ENCODE data around the gene MTMR3. TPM values are rescaled to one million over a fixed set of nuclear protein-coding genes. Genes with fewer than 3 reads are reported as not detected.

The MTMR3 gene
- total RNA-seq, 4 donors from 2014 or later = 36.6 to 42.1 (median 37.1) TPM

DNA sequence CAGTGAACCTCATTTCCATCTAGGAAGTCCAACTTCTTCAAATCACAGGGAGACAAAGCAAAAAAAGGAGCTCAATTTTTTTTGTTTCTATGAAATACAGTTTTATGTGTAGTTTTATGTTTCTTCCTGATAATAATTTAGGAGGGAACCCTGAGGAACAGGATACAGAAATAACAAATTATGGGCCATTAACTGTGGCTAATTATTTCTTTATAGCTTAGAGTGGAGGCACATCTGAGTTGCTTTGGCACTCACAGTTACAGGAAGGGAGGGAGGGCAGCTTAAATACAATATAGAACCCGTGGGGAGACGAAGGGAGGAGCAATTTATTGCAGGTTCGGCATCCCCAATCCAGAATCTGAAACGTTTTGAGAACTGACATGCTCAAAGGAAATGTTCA, 160.2 kb downstream of the MTMR3 start:
- no peak overlapping the region for H3K27ac ChIP-seq
- TF ChIP-seq, protein P1, sequence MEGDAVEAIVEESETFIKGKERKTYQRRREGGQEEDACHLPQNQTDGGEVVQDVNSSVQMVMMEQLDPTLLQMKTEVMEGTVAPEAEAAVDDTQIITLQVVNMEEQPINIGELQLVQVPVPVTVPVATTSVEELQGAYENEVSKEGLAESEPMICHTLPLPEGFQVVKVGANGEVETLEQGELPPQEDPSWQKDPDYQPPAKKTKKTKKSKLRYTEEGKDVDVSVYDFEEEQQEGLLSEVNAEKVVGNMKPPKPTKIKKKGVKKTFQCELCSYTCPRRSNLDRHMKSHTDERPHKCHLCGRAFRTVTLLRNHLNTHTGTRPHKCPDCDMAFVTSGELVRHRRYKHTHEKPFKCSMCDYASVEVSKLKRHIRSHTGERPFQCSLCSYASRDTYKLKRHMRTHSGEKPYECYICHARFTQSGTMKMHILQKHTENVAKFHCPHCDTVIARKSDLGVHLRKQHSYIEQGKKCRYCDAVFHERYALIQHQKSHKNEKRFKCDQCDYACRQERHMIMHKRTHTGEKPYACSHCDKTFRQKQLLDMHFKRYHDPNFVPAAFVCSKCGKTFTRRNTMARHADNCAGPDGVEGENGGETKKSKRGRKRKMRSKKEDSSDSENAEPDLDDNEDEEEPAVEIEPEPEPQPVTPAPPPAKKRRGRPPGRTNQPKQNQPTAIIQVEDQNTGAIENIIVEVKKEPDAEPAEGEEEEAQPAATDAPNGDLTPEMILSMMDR (IDR thresholded peaks at IDR 0.05 in 4 of 5, conservative IDR thresholded peaks at IDR 0.05 in 1 of 5) = no peak
- no peak for TF ChIP-seq POLR2A (IDR thresholded peaks at IDR 0.05)
- no peak for DNase-seq
- no peaks in the 10 kb centered on the region for H3K9me3 ChIP-seq
- H3K4me3 ChIP-seq = no peak overlapping the region
- no peak for ATAC-seq
- intact Hi-C loops (cut with DNase I; ENCODE audit: low total_unique reads) (no loop called here), in situ Hi-C loops (cut with MboI; ENCODE audit: low sequenced_read_pairs in 4 of 4) (no loop called here)
- no peaks in the 10 kb centered on the region for H3K36me3 ChIP-seq
- H3K4me1 ChIP-seq = no peaks in the 10 kb centered on the region
- H3K27me3 ChIP-seq = no peaks in the 10 kb centered on the region

DNA sequence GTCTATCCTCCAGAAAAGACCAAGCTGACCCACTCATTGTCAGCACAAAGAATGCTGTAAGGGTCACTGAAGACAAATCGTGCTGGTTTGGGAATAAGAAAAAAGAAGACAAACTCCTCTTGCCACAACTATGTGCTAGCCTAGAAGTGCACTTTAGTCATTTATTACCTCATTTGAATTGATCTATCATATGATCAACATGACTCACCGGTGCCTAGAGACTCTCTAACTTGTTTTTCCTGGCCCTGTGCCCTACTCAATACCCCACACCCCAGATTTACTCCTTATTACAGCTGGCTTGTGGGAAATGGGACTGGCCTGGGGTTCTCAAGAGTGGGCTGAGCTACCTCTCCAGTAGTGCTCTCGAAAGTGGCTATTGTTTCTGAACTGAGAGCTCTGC, 161.4 kb downstream of the MTMR3 start:
- intact Hi-C loops (cut with DNase I; ENCODE audit: low total_unique reads) = no loop called here
- DNase-seq (no peak), ATAC-seq (peak in 1 of 2 donors; percentile 23)

DNA sequence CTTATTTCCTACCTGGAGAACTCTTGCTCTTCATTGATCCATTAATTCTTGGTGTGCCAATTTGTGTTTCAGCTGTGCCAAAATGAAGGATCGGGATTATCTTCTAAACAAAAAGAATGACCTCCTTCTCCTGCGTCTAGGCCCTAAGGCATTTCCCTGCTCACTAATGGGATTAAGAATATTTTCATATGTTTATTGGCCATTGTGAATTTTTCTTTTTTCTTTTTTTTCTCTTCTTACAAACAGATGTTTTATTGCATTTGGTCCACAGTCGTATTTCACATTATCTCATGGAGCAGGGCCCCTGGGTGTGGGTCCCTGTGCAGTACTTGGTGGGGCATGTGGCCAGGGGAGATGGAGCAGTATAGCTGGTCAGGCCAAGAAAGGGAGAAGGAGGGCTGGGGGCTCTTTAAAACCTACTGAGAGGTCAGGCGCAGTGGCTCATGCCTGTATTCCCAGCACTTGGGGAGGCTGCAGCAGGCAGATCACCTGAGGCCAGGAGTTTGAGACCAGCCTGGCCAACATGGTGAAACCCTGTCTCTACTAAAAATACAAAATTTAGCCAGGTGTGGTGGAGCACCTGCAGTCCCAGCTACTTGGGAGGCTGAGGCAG, 162.0 kb downstream of the MTMR3 start:
- ATAC-seq (no peak), DNase-seq (no peak)
- intact Hi-C loops (cut with DNase I; ENCODE audit: low total_unique reads) = no loop called here
- Histone ChIP-seq H3K4me3 (no peak overlapping the region), H3K27ac (no peak overlapping the region), H3K36me3 (no peaks in the 10 kb centered on the region), H3K9me3 (no peaks in the 10 kb centered on the region), H3K4me1 (no peaks in the 10 kb centered on the region), H3K27me3 (no peaks in the 10 kb centered on the region)
- TF ChIP-seq, protein P1 (IDR thresholded peaks at IDR 0.05 in 4 of 5, conservative IDR thresholded peaks at IDR 0.05 in 1 of 5) = no peak
- no peak for TF ChIP-seq POLR2A (IDR thresholded peaks at IDR 0.05)
- in situ Hi-C loops (cut with MboI; ENCODE audit: low sequenced_read_pairs in 4 of 4) = no loop called here

More for the DNA sequence above, 161.4 kb downstream of the MTMR3 start:
- in situ Hi-C loops (cut with MboI; ENCODE audit: low sequenced_read_pairs in 4 of 4) = no loop called here
- no peaks in the 10 kb centered on the region for H3K27me3 ChIP-seq
- H3K4me3 ChIP-seq = no peak overlapping the region
- TF ChIP-seq POLR2A (IDR thresholded peaks at IDR 0.05) = no peak
- no peaks in the 10 kb centered on the region for H3K4me1 ChIP-seq
- no peak overlapping the region for H3K27ac ChIP-seq
- no peaks in the 10 kb centered on the region for H3K9me3 ChIP-seq
- H3K36me3 ChIP-seq = no peaks in the 10 kb centered on the region

DNA sequence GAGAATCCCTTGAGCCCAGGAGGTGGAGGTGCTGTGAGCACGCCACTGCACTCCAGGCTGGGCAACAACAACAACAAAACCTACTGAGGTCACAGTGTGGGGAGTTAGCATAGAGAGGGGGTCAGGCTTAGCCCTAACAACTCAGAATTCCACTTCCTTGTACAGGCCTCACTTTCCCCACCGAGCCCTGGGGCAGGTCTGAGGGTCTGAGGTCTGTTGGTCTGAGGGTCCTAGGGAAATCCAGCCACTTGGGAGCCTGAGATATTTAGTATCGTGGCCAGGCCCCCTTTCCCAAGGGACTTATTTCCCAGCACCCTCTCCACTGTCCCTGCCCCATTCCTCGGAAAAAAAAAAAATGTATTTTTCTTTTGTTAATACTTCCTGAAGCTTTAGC, 162.5 kb downstream of the MTMR3 start:
- no peaks in the 10 kb centered on the region for H3K4me1 ChIP-seq
- no peaks in the 10 kb centered on the region for H3K9me3 ChIP-seq
- H3K4me3 ChIP-seq = no peak overlapping the region
- no peak overlapping the region for H3K27ac ChIP-seq
- no peak for TF ChIP-seq POLR2A (IDR thresholded peaks at IDR 0.05)
- TF ChIP-seq, protein P1 (IDR thresholded peaks at IDR 0.05 in 4 of 5, conservative IDR thresholded peaks at IDR 0.05 in 1 of 5) = no peak
- H3K36me3 ChIP-seq = no peaks in the 10 kb centered on the region
- DNase-seq = no peak
- no peak for ATAC-seq
- in situ Hi-C loops (cut with MboI; ENCODE audit: low sequenced_read_pairs in 4 of 4) (no loop called here), intact Hi-C loops (cut with DNase I; ENCODE audit: low total_unique reads) (no loop called here)
- H3K27me3 ChIP-seq = no peaks in the 10 kb centered on the region

DNA sequence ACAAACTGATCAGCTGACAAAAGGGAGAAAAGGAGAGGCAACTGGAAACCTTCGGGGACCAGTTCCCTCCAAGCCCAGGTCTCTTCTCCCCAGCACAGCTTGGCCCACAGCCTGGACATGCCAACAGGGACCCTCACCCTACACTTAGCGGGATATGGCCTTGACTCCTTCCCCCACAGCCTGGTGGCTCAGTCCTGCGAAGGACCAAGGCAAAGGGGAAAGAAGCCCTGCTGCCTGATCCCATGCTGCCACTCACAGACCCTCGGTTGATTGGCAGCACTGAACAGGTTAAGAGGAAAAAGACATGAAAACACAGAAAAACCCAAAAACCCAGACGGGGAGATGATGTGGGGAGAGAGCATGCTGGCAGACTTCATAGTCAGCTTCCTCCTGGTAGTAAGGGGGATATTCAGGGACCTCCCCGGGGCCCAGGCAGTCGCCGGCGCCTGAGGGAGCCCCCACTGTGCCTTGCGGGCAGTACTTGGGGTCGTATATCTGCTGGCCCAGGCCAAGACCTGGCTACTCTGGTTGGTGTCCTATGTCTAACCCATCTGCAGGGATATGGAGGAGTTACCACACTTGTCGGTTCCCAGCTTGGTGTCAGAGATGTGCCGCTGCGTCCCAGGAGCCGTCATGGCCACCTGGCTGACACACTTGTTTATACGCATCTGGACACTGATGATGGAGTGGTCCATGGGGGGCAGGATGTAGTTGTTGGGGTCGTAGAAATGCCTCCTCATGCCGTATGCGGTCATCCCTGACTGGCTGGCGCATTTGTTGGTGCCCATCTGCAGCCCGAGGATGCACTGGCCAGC, 163.1 kb downstream of the MTMR3 start:
- Histone ChIP-seq H3K27me3 (no peaks in the 10 kb centered on the region), H3K27ac (no peak overlapping the region), H3K4me1 (no peaks in the 10 kb centered on the region), H3K4me3 (no peak overlapping the region), H3K36me3 (no peaks in the 10 kb centered on the region), H3K9me3 (no peaks in the 10 kb centered on the region)
- in situ Hi-C loops (cut with MboI; ENCODE audit: low sequenced_read_pairs in 4 of 4) (no loop called here), intact Hi-C loops (cut with DNase I; ENCODE audit: low total_unique reads) (no loop called here)
- TF ChIP-seq POLR2A (IDR thresholded peaks at IDR 0.05) = no peak
- TF ChIP-seq, protein P1 (IDR thresholded peaks at IDR 0.05 in 4 of 5, conservative IDR thresholded peaks at IDR 0.05 in 1 of 5) = no peak
- no peak for ATAC-seq
- no peak for DNase-seq

All from gastrocnemius medialis (tissue), 4 donors.